ENCODE data around the gene KCNG3. TPM values are rescaled to one million over a fixed set of nuclear protein-coding genes. Genes with fewer than 3 reads are reported as not detected.
A peak's percentile ranks its signal among the peaks of the same experiment; 100 is the strongest.

KCNG3 gene
- 10 to 100 TPM in 1 of 6 donors, 1 to 10 TPM in 4, under 1 TPM in 1; 0.91 to 10.3 (median 3.8) TPM for total RNA-seq

DNA sequence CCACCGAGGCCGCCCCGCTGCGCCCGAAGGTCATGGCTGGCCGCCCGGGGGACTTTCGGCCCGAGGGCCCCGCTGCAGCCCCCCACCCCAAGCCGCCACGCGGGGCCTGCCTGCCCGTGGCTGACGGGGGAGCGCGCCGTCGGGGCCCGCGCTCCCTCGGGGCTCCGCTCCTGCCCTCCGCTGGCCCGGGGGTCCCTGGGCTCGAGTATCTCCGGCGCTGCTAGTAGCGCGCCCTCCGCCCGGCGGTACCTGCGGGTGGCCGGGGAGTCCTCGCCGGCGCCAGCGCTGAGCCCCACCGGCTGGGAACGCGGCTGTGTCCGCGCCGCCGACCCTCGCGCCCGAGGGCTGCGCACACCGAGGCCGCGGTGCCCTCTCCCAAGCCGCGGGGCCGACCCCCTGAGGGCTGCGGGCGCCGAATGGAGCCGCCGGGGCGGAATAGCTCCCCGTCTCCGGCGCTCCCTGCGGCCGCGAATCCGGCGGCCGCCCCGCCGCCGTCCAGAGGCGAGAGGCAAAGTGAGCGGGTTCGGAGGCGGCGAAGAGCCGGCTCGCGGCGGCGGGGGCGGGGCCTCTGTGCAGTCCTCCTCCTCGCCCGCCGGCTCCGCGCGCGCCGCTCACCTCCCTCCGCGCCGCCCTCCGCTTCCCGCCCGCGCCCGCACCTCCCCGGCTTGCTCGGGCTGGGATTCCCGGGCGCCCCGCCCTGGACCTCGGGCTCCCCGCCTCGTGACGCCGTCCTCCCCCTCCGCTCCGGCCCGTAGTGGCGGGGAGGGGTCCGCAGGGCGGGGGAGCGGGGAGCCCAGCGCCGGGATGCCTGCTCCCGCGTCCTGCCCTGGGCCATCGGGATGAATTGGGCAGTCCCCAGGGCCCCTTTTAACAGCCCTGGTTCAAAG lies at the start of gene KCNG3:
Gene KCNG3 (minus strand): TSS at position 515 of the 887 bp plus-strand sequence. CDS start 481 bp downstream, at position 34.
- ATAC-seq (ENCODE audit: low FRiP score in 2 of 2) = peak; percentile 75 to 94
- WGBS, 2 donors = 0% methylated on average over 3 of the region's 123 CpGs; no CpG with 5 or more reads in 1 of the 2 donors
- peak in 1 of 4 donors; percentile 38 for TF ChIP-seq POLR2A (IDR thresholded peaks at IDR 0.05)
- TF ChIP-seq EP300 (IDR thresholded peaks at IDR 0.05) = no peak
- TF ChIP-seq POLR2AphosphoS5 (IDR thresholded peaks at IDR 0.05) = no peak
- TF ChIP-seq, protein P1, sequence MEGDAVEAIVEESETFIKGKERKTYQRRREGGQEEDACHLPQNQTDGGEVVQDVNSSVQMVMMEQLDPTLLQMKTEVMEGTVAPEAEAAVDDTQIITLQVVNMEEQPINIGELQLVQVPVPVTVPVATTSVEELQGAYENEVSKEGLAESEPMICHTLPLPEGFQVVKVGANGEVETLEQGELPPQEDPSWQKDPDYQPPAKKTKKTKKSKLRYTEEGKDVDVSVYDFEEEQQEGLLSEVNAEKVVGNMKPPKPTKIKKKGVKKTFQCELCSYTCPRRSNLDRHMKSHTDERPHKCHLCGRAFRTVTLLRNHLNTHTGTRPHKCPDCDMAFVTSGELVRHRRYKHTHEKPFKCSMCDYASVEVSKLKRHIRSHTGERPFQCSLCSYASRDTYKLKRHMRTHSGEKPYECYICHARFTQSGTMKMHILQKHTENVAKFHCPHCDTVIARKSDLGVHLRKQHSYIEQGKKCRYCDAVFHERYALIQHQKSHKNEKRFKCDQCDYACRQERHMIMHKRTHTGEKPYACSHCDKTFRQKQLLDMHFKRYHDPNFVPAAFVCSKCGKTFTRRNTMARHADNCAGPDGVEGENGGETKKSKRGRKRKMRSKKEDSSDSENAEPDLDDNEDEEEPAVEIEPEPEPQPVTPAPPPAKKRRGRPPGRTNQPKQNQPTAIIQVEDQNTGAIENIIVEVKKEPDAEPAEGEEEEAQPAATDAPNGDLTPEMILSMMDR (IDR thresholded peaks at IDR 0.05) = peak in 1 of 6 experiments; percentile 3
- peaks cover 0 to 23% (median 16%) of the 10 kb centered on the region in 4 donors for H3K27me3 ChIP-seq
- peak within 1 kb of the TSS; percentile 46 to 69 (median 61) for H3K4me3 ChIP-seq
- no peaks in the 10 kb centered on the region for H3K9me3 ChIP-seq
- peak; percentile 74 to 96 for DNase-seq
- peak within 1 kb of the TSS in 3 of 4 donors; percentile 19 to 72 (median 60) for H3K27ac ChIP-seq
- peaks cover 8 to 27% (median 13%) of the 10 kb centered on the region in 4 donors for H3K4me1 ChIP-seq
- H3K36me3 ChIP-seq = no peaks in the 10 kb centered on the region

DNA sequence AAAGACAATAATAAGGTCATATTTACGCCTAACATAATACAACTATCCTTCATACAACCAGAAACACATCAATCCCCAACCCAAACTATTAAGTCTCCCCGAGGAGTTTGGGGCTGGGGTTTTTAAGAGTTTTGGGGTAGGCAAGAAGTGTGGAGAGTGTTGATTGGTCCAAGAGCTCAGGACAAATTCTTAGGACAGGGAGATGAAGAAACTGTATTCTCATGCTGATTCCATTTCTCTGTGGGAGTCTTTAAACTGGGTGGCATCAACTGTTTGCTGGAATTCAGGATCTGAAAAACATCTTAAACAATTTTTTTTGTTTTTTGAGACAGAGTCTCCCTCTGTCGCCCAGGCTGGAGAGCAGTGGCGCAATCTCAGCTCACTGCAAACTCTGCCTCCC lies 49.1 kb upstream of the KCNG3 start:
- H3K27ac ChIP-seq = no peak overlapping the region
- DNase-seq = no peak
- 80 to 87% methylated on average over 4 of the region's 4 CpGs for WGBS, 2 donors

GRCh38 chr2:42537493-42537892 lies 43.7 kb upstream of the KCNG3 start:
- DNase-seq (no peak), ATAC-seq (ENCODE audit: low FRiP score in 2 of 2) (no peak)
- Histone ChIP-seq H3K4me1 (no peaks in the 10 kb centered on the region), H3K36me3 (no peaks in the 10 kb centered on the region), H3K27ac (no peak overlapping the region), H3K9me3 (no peaks in the 10 kb centered on the region), H3K4me3 (no peak overlapping the region), H3K27me3 (no peaks in the 10 kb centered on the region)
- whole genome bisulfite sequencing, 2 donors = 93 to 95% methylated on average over 3 of the region's 3 CpGs
- TF ChIP-seq, protein P1 (IDR thresholded peaks at IDR 0.05) = no peak
- TF ChIP-seq POLR2A (IDR thresholded peaks at IDR 0.05) (no peak), EP300 (IDR thresholded peaks at IDR 0.05) (no peak), POLR2AphosphoS5 (IDR thresholded peaks at IDR 0.05) (no peak)

More for the DNA sequence above, 49.1 kb upstream of the KCNG3 start:
- H3K9me3 ChIP-seq = no peaks in the 10 kb centered on the region
- H3K36me3 ChIP-seq = no peaks in the 10 kb centered on the region
- no peak overlapping the region for H3K4me3 ChIP-seq
- no peaks in the 10 kb centered on the region for H3K4me1 ChIP-seq
- no peak for TF ChIP-seq POLR2A (IDR thresholded peaks at IDR 0.05)
- no peak for TF ChIP-seq POLR2AphosphoS5 (IDR thresholded peaks at IDR 0.05)
- no peak for TF ChIP-seq EP300 (IDR thresholded peaks at IDR 0.05)
- TF ChIP-seq, protein P1 (IDR thresholded peaks at IDR 0.05) = no peak
- ATAC-seq (ENCODE audit: low FRiP score in 2 of 2) = no peak
- H3K27me3 ChIP-seq = no peaks in the 10 kb centered on the region

GRCh38 chr2:42532397-42532796 lies 38.6 kb upstream of the KCNG3 start:
- DNase-seq (no peak), ATAC-seq (ENCODE audit: low FRiP score in 2 of 2) (no peak)
- TF ChIP-seq POLR2A (IDR thresholded peaks at IDR 0.05) (no peak), POLR2AphosphoS5 (IDR thresholded peaks at IDR 0.05) (no peak), EP300 (IDR thresholded peaks at IDR 0.05) (no peak)
- TF ChIP-seq, protein P1 (IDR thresholded peaks at IDR 0.05) = no peak
- Histone ChIP-seq H3K4me1 (no peaks in the 10 kb centered on the region), H3K27me3 (no peaks in the 10 kb centered on the region), H3K36me3 (no peaks in the 10 kb centered on the region), H3K4me3 (no peak overlapping the region), H3K27ac (no peak overlapping the region), H3K9me3 (no peaks in the 10 kb centered on the region)
- 89 to 93% methylated on average over 4 of the region's 4 CpGs for WGBS, 2 donors
